ENCODE measurements around the gene GSK3A. TPM values are rescaled to one million over a fixed set of nuclear protein-coding genes. Genes with fewer than 3 reads are reported as not detected.

GSK3A gene
- total RNA-seq, 1 donor from 2014 or later, result 54.7 TPM

- Mint-ChIP-seq H3K27ac (peak overlapping the region; percentile 94), H3K9me3 (ENCODE audit: low read depth) (no peaks in the 10 kb centered on the region), H3K36me3 (ENCODE audit: insufficient read depth) (peaks cover 3% of the 10 kb centered on the region), H3K4me3 (ENCODE audit: low read depth) (peak overlapping the region; percentile 85), H3K27me3 (no peaks in the 10 kb centered on the region), H3K4me1 (ENCODE audit: low read depth) (peaks cover 19% of the 10 kb centered on the region)
- no peak for TF ChIP-seq CTCF (IDR thresholded peaks at IDR 0.05; ENCODE audit: unreplicated experiment)
- no peak for DNase-seq (ENCODE audit: low spot score, unreplicated experiment)
These were observed 10.2 kb upstream of the GSK3A start for GRCh38 chr19:42252365-42253244.

GRCh38 chr19:42251572-42252358, 9.4 kb upstream of the GSK3A start:
- DNase-seq (ENCODE audit: low spot score, unreplicated experiment), result no peak
- no peaks in the 10 kb centered on the region for H3K9me3 Mint-ChIP-seq (ENCODE audit: low read depth)
- TF ChIP-seq CTCF (IDR thresholded peaks at IDR 0.05; ENCODE audit: unreplicated experiment), result no peak
- peaks cover 3% of the 10 kb centered on the region for H3K36me3 Mint-ChIP-seq (ENCODE audit: insufficient read depth)
- peak overlapping the region; percentile 86 for H3K27ac Mint-ChIP-seq
- peak overlapping the region; percentile 85 for H3K4me3 Mint-ChIP-seq (ENCODE audit: low read depth)
- H3K27me3 Mint-ChIP-seq, result no peaks in the 10 kb centered on the region
- H3K4me1 Mint-ChIP-seq (ENCODE audit: low read depth), result peaks cover 19% of the 10 kb centered on the region

GRCh38 chr19:42250666-42251531, 8.5 kb upstream of the GSK3A start:
- H3K4me1 Mint-ChIP-seq (ENCODE audit: low read depth), result peaks cover 18% of the 10 kb centered on the region
- no peak for TF ChIP-seq CTCF (IDR thresholded peaks at IDR 0.05; ENCODE audit: unreplicated experiment)
- H3K4me3 Mint-ChIP-seq (ENCODE audit: low read depth), result no peak overlapping the region
- H3K27me3 Mint-ChIP-seq, result no peaks in the 10 kb centered on the region
- peaks cover 3% of the 10 kb centered on the region for H3K36me3 Mint-ChIP-seq (ENCODE audit: insufficient read depth)
- no peak overlapping the region for H3K27ac Mint-ChIP-seq
- H3K9me3 Mint-ChIP-seq (ENCODE audit: low read depth), result no peaks in the 10 kb centered on the region
- DNase-seq (ENCODE audit: low spot score, unreplicated experiment), result no peak

GRCh38 chr19:42250183-42250665, 7.8 kb upstream of the GSK3A start:
- Mint-ChIP-seq H3K27ac (no peak overlapping the region), H3K36me3 (ENCODE audit: insufficient read depth) (peaks cover 3% of the 10 kb centered on the region), H3K9me3 (ENCODE audit: low read depth) (no peaks in the 10 kb centered on the region), H3K27me3 (no peaks in the 10 kb centered on the region), H3K4me3 (ENCODE audit: low read depth) (no peak overlapping the region), H3K4me1 (ENCODE audit: low read depth) (peaks cover 17% of the 10 kb centered on the region)
- TF ChIP-seq CTCF (IDR thresholded peaks at IDR 0.05; ENCODE audit: unreplicated experiment), result no peak
- no peak for DNase-seq (ENCODE audit: low spot score, unreplicated experiment)
